Smooth muscle cell (in vitro differentiated cells): ENCODE results near the gene GRAMD1C. TPM values are rescaled to one million over a fixed set of nuclear protein-coding genes. Genes with fewer than 3 reads are reported as not detected.

Experiments
- DNase-seq: peaks from one replicate; lab custom pipeline; 2025; ENCODE audit not compliant: unreplicated experiment; lab: John Stamatoyannopoulos, UW
- H2AFZ ChIP-seq: fragments of 200-600 bp; sonication (generic); 2 replicates; pipeline ENCODE4 v1.6.0; 2016; ENCODE audit warnings: antibody characterized with exemption, low read depth, mild to moderate bottlenecking
- H3F3A ChIP-seq: fragments of 200-600 bp; sonication (generic); 2 replicates; pipeline ENCODE4 v1.6.0; 2017; ENCODE audit warnings: antibody characterized with exemption, low read depth
- H3K27ac ChIP-seq: fragments of 200-600 bp; sonication (generic); 2 replicates; pipeline ENCODE4 v1.5.1; 2016; ENCODE audit warnings: low read depth, mild to moderate bottlenecking
- H3K27me3 ChIP-seq: fragments of 200-600 bp; sonication (generic); 2 replicates; pipeline ENCODE4 v1.6.1; 2016; ENCODE audit warnings: low read depth, mild to moderate bottlenecking
- H3K36me3 ChIP-seq: fragments of 200-600 bp; sonication (generic); 2 replicates; pipeline ENCODE4 v1.5.1; 2016; ENCODE audit warnings: low read depth
- H3K4me1 ChIP-seq: fragments of 200-600 bp; sonication (generic); 2 replicates; pipeline ENCODE4 v1.5.1; 2016; ENCODE audit warnings: low read depth
- H3K4me2 ChIP-seq: fragments of 200-600 bp; sonication (generic); 2 replicates; pipeline ENCODE4 v1.6.0; 2016; ENCODE audit warnings: mild to moderate bottlenecking
- H3K4me3 ChIP-seq: fragments of 200-600 bp; sonication (generic); 2 replicates; pipeline ENCODE4 v1.5.1; 2016; ENCODE audit warnings: mild to moderate bottlenecking
- H3K79me2 ChIP-seq: fragments of 200-600 bp; sonication (generic); 2 replicates; pipeline ENCODE4 v1.6.0; 2016; ENCODE audit warnings: low read depth, mild to moderate bottlenecking
- H3K9ac ChIP-seq: fragments of 200-600 bp; sonication (generic); 2 replicates; pipeline ENCODE4 v1.6.0; 2016; ENCODE audit warnings: low read depth
- H3K9me3 ChIP-seq: fragments of 200-600 bp; sonication (generic); replicated peaks from 2 replicates; pipeline ENCODE4 v1.5.1; 2016; ENCODE audit warnings: low read depth
- H4K20me1 ChIP-seq: fragments of 200-600 bp; sonication (generic); 2 replicates; pipeline ENCODE4 v1.6.0; 2016; ENCODE audit warnings: low read depth
- CTCF ChIP-seq: fragments of 200-600 bp; sonication (generic); IDR thresholded peaks from 2 replicates; pipeline ENCODE4 v1.5.1; 2017; ENCODE audit warnings: borderline replicate concordance, mild to moderate bottlenecking, antibody characterized with exemption; ENCODE audit not compliant: insufficient read depth, poor library complexity, severe bottlenecking
- WGBS: methylation state at CpG from one replicate; pipeline ENCODE4 v1.1.7; 2016; ENCODE audit warnings: low lambda C conversion rate; 5-methylcytosine and 5-hydroxymethylcytosine counted together
- polyA plus RNA-seq: library from polyadenylated mRNA; unstranded; fragments of >200 nt; fragmentation: Nextera tagmentation; extraction: Ambion mirVana; gene quantifications from 2 replicates; pipeline ENCODE4 v1.2.1, GENCODE V29; 2016
- total RNA-seq: library from RNA; depleted of rRNA; stranded (reverse); fragments of >200 nt; gene quantifications from 2 replicates; pipeline ENCODE4 v1.2.3, GENCODE V29; 2014

The GRAMD1C gene
- total and polyA plus RNA-seq, 2 experiments from 2014 or later = 1.8 to 1.9 TPM

- Histone ChIP-seq H3K27me3 (no peaks in the 10 kb centered on the region), H3K4me1 (peaks cover 8% of the 10 kb centered on the region), H3K36me3 (no peaks in the 10 kb centered on the region), H3F3A (no peaks in the 10 kb centered on the region), H3K9ac (no peak overlapping the region), H4K20me1 (no peaks in the 10 kb centered on the region), H3K79me2 (no peaks in the 10 kb centered on the region), H3K27ac (no peak overlapping the region), H2AFZ (no peak overlapping the region), H3K4me3 (no peak overlapping the region), H3K4me2 (no peak overlapping the region), H3K9me3 (no peaks in the 10 kb centered on the region)
- DNase-seq = no peak
- WGBS = 91% methylated on average over 3 of the region's 3 CpGs
- no peak for TF ChIP-seq CTCF
Measured at GRCh38 chr3:113983544-113983943, 145.0 kb downstream of the GRAMD1C start.

GRCh38 chr3:113985541-113985940 lies 147.0 kb downstream of the GRAMD1C start:
- Histone ChIP-seq H3K36me3 (no peaks in the 10 kb centered on the region), H2AFZ (no peak overlapping the region), H3K27ac (no peak overlapping the region), H3K27me3 (no peaks in the 10 kb centered on the region), H3K4me3 (no peak overlapping the region), H3K4me1 (peaks cover 8% of the 10 kb centered on the region), H4K20me1 (no peaks in the 10 kb centered on the region), H3K79me2 (no peaks in the 10 kb centered on the region), H3K9me3 (no peaks in the 10 kb centered on the region), H3F3A (no peaks in the 10 kb centered on the region), H3K9ac (no peak overlapping the region), H3K4me2 (no peak overlapping the region)
- no peak for DNase-seq
- WGBS = 78% methylated on average over 4 of the region's 4 CpGs
- no peak for TF ChIP-seq CTCF

Other genes with a start within 250 kb of the GRAMD1C start
- 12.3 and 14.7 TPM in 2 replicates for gene USF3, start 142.1 kb upstream of the GRAMD1C start, total RNA-seq
- 2.9 and 3.9 TPM in 2 replicates for gene USF3, start 142.1 kb upstream of the GRAMD1C start, polyA plus RNA-seq
- 82.0 and 97.8 TPM in 2 replicates for gene NAA50, start 92.5 kb upstream of the GRAMD1C start, total RNA-seq
- 50.3 and 52.8 TPM in 2 replicates for gene NAA50, start 92.5 kb upstream of the GRAMD1C start, polyA plus RNA-seq
- gene ATP6V1A, start 91.8 kb upstream of the GRAMD1C start, total RNA-seq = 41.7 and 60.7 TPM in 2 replicates
- gene ATP6V1A, start 91.8 kb upstream of the GRAMD1C start, polyA plus RNA-seq = 38.7 and 41.6 TPM in 2 replicates
- gene ZDHHC23, start 109.2 kb downstream of the GRAMD1C start, total RNA-seq = 0.36 and 0.94 TPM in 2 replicates
- 0.66 TPM in 1 of 2 replicates, not detected in the other for gene ZDHHC23, start 109.2 kb downstream of the GRAMD1C start, polyA plus RNA-seq
- 5.8 and 7.4 TPM in 2 replicates for gene CCDC191, start 217.7 kb downstream of the GRAMD1C start, total RNA-seq
- 1.2 and 3.3 TPM in 2 replicates for gene CCDC191, start 217.7 kb downstream of the GRAMD1C start, polyA plus RNA-seq
- gene QTRT2, start 217.9 kb downstream of the GRAMD1C start, total RNA-seq = 6.9 and 14.9 TPM in 2 replicates
- 4.2 and 7.1 TPM in 2 replicates for gene QTRT2, start 217.9 kb downstream of the GRAMD1C start, polyA plus RNA-seq